ENCODE results near the gene KRTAP5-9.

DNA sequence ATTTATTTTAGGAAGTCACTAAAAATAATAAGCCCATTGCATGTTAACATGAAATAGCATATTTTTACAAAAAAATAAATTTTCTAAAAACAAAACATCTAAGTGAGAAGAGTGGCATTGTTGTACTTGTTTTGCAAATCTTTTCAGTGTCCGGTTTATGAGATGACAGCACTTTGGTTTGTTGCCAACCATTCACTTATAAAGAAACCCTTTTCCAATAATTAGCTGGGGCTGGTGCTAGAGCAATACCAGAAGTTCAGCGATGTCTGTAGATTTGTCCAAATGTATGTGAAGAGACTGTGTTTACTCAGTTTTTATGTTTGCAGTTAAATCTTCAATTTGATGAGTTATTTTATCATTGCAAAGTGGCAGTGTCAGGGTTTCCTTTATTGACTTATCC, 43.2 kb upstream of the KRTAP5-9 start:
- TF ChIP-seq, protein P1, sequence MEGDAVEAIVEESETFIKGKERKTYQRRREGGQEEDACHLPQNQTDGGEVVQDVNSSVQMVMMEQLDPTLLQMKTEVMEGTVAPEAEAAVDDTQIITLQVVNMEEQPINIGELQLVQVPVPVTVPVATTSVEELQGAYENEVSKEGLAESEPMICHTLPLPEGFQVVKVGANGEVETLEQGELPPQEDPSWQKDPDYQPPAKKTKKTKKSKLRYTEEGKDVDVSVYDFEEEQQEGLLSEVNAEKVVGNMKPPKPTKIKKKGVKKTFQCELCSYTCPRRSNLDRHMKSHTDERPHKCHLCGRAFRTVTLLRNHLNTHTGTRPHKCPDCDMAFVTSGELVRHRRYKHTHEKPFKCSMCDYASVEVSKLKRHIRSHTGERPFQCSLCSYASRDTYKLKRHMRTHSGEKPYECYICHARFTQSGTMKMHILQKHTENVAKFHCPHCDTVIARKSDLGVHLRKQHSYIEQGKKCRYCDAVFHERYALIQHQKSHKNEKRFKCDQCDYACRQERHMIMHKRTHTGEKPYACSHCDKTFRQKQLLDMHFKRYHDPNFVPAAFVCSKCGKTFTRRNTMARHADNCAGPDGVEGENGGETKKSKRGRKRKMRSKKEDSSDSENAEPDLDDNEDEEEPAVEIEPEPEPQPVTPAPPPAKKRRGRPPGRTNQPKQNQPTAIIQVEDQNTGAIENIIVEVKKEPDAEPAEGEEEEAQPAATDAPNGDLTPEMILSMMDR (IDR thresholded peaks at IDR 0.05) = no peak
- TF ChIP-seq ZFX (IDR thresholded peaks at IDR 0.05; ENCODE audit: borderline replicate concordance) = no peak

Measured in 22Rv1 (cell line).